PC-9 (cell line): ENCODE results near the gene MCTP1. TPM values are rescaled to one million over a fixed set of nuclear protein-coding genes. Genes with fewer than 3 reads are reported as not detected.

ENCODE experiments used
- BruUV-seq: library from RNA; stranded (reverse); fragments of 400-500 nt; replicated peaks from 2 replicates; lab custom pipeline; 2021; lab: Mats Ljungman, UMichigan
- CTCF ChIA-PET: fragments of 300-600 bp; sonication (Branson Sonifier 250); formaldehyde crosslinking; loops from one replicate; lab custom pipeline; 2022; ENCODE audit warnings: antibody characterized with exemption; lab: Charles Lee
- POLR2A ChIA-PET: fragments of 300-600 bp; sonication (Branson Sonifier 250); formaldehyde crosslinking; loops from one replicate; lab custom pipeline; 2022; ENCODE audit warnings: antibody characterized with exemption; ENCODE audit not compliant: unreplicated experiment; lab: Charles Lee
- DNase-seq, 2 experiments: peaks; one replicate each; pipeline versions ENCODE4 v3.0.0 to v3.0.0-alpha.2; 2015 to 2022; ENCODE audit warnings: mixed read lengths in 1 of 2
- H2AFZ ChIP-seq: fragments of 200-600 bp; sonication (generic); 2 replicates; pipeline ENCODE4 v1.8.1; 2017; ENCODE audit warnings: antibody characterized with exemption
- H3F3A ChIP-seq: fragments of 200-600 bp; sonication (generic); 2 replicates; pipeline ENCODE4 v1.8.1; 2017; ENCODE audit warnings: antibody characterized with exemption, mild to moderate bottlenecking, low read depth; ENCODE audit not compliant: insufficient read depth
- H3K27ac ChIP-seq: fragments of 200-600 bp; sonication (generic); 2 replicates; pipeline ENCODE4 v1.6.1; 2016; ENCODE audit warnings: mixed run types
- H3K27me3 ChIP-seq: fragments of 200-600 bp; sonication (generic); 2 replicates; pipeline ENCODE4 v1.6.1; 2016; ENCODE audit warnings: low read depth, mixed run types; ENCODE audit not compliant: insufficient read depth
- H3K36me3 ChIP-seq: fragments of 200-600 bp; sonication (generic); 2 replicates; pipeline ENCODE4 v1.6.1; 2016; ENCODE audit warnings: low read depth, mixed run types
- H3K4me1 ChIP-seq: fragments of 200-600 bp; sonication (generic); replicated peaks from 2 replicates; pipeline ENCODE4 v1.6.1; 2016; ENCODE audit warnings: mixed run types; ENCODE audit not compliant: insufficient read depth
- H3K4me2 ChIP-seq: fragments of 200-600 bp; sonication (generic); 2 replicates; pipeline ENCODE4 v1.6.1; 2017; ENCODE audit warnings: mixed run types
- H3K4me3 ChIP-seq: fragments of 200-600 bp; sonication (generic); 2 replicates; pipeline ENCODE4 v1.6.1; 2016; ENCODE audit warnings: mixed run types
- H3K79me2 ChIP-seq: fragments of 200-600 bp; sonication (generic); 2 replicates; pipeline ENCODE4 v1.6.1; 2017; ENCODE audit warnings: low read depth, mixed run types
- H3K9me2 ChIP-seq: fragments of 200-600 bp; sonication (generic); 2 replicates; pipeline ENCODE4 v1.8.1; 2017; ENCODE audit warnings: mild to moderate bottlenecking; ENCODE audit not compliant: insufficient read depth
- H3K9me3 ChIP-seq: fragments of 200-600 bp; sonication (generic); 2 replicates; pipeline ENCODE4 v1.8.1; 2016; ENCODE audit warnings: low read depth; ENCODE audit not compliant: insufficient read depth
- H4K20me1 ChIP-seq: fragments of 200-600 bp; sonication (generic); 2 replicates; pipeline ENCODE4 v1.8.1; 2017; ENCODE audit not compliant: insufficient read depth
- EZH2 ChIP-seq: fragments of 200-600 bp; sonication (generic); IDR thresholded peaks from 2 replicates; pipeline ENCODE4 v1.8.0; 2017; ENCODE audit warnings: antibody characterized with exemption, low read depth
- intact Hi-C: fragments of 100-400 bp; cut with micrococcal nuclease; formaldehyde crosslinking; loops from one replicate; pipeline ENCODE4 v1.10.0; 2022; ENCODE audit not compliant: unreplicated experiment
- total RNA-seq: library from RNA; stranded (reverse); gene quantifications from 2 replicates; pipeline ENCODE4 v1.2.3, GENCODE V29; 2021
- TF ChIP-seq, protein P1 (sequence below): fragments of 200-600 bp; sonication (generic); conservative IDR thresholded peaks from 2 replicates; pipeline ENCODE4 v1.6.1; 2017; ENCODE audit warnings: mixed run types, antibody characterized with exemption, mild to moderate bottlenecking, moderate library complexity

The MCTP1 gene
- total RNA-seq, 1 experiment from 2014 or later = 3.9 TPM

- CTCF ChIA-PET = no interaction called here
- intact Hi-C loops = no loop called here
- no peaks in the 10 kb centered on the region for H3K27me3 ChIP-seq
Measured at GRCh38 chr5:95181644-95182043, 103.2 kb downstream of the MCTP1 start.

DNA sequence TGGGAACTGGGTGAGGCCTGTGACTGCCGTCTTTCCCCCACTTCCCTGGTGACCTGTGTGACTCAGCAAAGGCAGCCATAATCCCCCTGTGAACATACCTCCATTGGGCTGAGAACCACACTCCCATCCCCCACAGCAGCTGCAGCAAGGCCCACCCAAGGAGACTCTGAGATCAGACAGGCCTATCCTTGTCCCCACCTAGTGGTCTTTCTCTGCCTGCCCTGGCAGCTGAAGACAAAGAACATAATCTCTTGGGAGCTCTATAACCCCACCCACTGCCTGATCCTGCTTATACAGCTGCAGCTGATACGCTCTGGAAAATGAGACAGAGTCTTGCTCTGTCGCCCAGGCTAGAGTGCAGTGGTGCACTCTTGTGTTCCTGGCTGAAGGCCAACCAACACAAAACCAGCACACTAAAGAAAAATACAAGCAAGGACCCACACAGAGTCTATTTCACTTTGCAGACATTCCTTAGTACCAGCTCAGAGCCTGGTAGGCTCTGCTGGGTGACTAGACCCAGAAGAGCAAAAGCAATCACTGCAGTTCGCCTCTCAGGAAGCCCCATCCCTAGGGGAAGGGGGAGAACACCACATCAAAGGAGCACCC, 106.7 kb downstream of the MCTP1 start:
- H3K79me2 ChIP-seq = no peaks in the 10 kb centered on the region
- no peaks in the 10 kb centered on the region for H3K9me2 ChIP-seq
- H3K36me3 ChIP-seq = no peaks in the 10 kb centered on the region
- H3K27me3 ChIP-seq = no peaks in the 10 kb centered on the region
- ChIA-PET CTCF (no interaction called here), POLR2A (no interaction called here)
- H3K27ac ChIP-seq = no peak overlapping the region
- no peak overlapping the region for H3K4me3 ChIP-seq
- H3K4me2 ChIP-seq = no peak overlapping the region
- no TSS peak for BruUV-seq
- H3F3A ChIP-seq = no peaks in the 10 kb centered on the region
- TF ChIP-seq, protein P1, sequence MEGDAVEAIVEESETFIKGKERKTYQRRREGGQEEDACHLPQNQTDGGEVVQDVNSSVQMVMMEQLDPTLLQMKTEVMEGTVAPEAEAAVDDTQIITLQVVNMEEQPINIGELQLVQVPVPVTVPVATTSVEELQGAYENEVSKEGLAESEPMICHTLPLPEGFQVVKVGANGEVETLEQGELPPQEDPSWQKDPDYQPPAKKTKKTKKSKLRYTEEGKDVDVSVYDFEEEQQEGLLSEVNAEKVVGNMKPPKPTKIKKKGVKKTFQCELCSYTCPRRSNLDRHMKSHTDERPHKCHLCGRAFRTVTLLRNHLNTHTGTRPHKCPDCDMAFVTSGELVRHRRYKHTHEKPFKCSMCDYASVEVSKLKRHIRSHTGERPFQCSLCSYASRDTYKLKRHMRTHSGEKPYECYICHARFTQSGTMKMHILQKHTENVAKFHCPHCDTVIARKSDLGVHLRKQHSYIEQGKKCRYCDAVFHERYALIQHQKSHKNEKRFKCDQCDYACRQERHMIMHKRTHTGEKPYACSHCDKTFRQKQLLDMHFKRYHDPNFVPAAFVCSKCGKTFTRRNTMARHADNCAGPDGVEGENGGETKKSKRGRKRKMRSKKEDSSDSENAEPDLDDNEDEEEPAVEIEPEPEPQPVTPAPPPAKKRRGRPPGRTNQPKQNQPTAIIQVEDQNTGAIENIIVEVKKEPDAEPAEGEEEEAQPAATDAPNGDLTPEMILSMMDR = no peak
- TF ChIP-seq EZH2 = no peak
- no peak overlapping the region for H2AFZ ChIP-seq
- intact Hi-C loops = no loop called here
- peaks cover 3% of the 10 kb centered on the region; the same call in 1 of the 2 replicates for H3K9me3 ChIP-seq
- H4K20me1 ChIP-seq = no peaks in the 10 kb centered on the region
- no peak for DNase-seq
- H3K4me1 ChIP-seq = no peaks in the 10 kb centered on the region

More at GRCh38 chr5:95181644-95182043, 103.2 kb downstream of the MCTP1 start:
- no peak overlapping the region for H3K4me2 ChIP-seq
- no peak for TF ChIP-seq EZH2
- TF ChIP-seq, protein P1 = no peak
- no peaks in the 10 kb centered on the region for H3F3A ChIP-seq
- peaks cover 3% of the 10 kb centered on the region; the same call in 1 of the 2 replicates for H3K9me3 ChIP-seq
- POLR2A ChIA-PET = no interaction called here
- no peaks in the 10 kb centered on the region for H3K4me1 ChIP-seq
- H3K27ac ChIP-seq = no peak overlapping the region
- no peaks in the 10 kb centered on the region for H3K9me2 ChIP-seq
- no peaks in the 10 kb centered on the region for H4K20me1 ChIP-seq
- BruUV-seq = no TSS peak
- no peak overlapping the region for H3K4me3 ChIP-seq
- H3K79me2 ChIP-seq = no peaks in the 10 kb centered on the region
- H2AFZ ChIP-seq = no peak overlapping the region
- DNase-seq = no peak
- H3K36me3 ChIP-seq = no peaks in the 10 kb centered on the region

DNA sequence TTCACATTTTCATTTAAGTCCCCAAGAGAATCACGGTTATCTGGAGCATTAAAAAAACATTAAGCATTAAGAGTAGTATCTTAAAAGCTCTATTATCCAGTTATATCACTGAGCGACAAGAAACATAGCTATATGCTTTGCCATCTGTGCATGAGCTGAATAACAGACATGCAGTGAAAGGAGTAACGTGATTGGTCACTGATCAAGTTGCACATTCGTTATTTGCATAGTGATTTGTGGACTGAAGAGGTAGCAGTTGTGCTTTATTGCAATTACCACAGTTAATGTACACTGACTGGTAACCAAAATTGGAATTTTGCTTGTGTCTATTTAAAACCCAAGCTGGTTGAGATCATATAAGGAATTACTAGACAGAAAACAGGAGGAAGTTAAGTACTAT, 107.4 kb downstream of the MCTP1 start:
- TF ChIP-seq, protein P1 = no peak
- Histone ChIP-seq H3K9me2 (no peaks in the 10 kb centered on the region), H3K27ac (no peak overlapping the region), H3K4me2 (no peak overlapping the region), H3K36me3 (no peaks in the 10 kb centered on the region), H3K4me1 (no peaks in the 10 kb centered on the region), H3K9me3 (peaks cover 3% of the 10 kb centered on the region; the same call in 1 of the 2 replicates), H3K27me3 (no peaks in the 10 kb centered on the region), H4K20me1 (no peaks in the 10 kb centered on the region), H3K4me3 (no peak overlapping the region), H2AFZ (no peak overlapping the region), H3F3A (no peaks in the 10 kb centered on the region), H3K79me2 (no peaks in the 10 kb centered on the region)
- no TSS peak for BruUV-seq
- intact Hi-C loops = no loop called here
- ChIA-PET POLR2A (no interaction called here), CTCF (no interaction called here)
- DNase-seq = no peak
